ENCODE data around the gene TNNC1.
A peak's percentile ranks its signal among the peaks of the same experiment; 100 is the strongest.

GRCh38 chr3:52471371-52472238 lies 17.8 kb upstream of the TNNC1 start:
- peak; percentile 49 for TF ChIP-seq CTCF (IDR thresholded peaks at IDR 0.05; ENCODE audit: insufficient read depth, low read depth, low read length)
- no peak for TF ChIP-seq EZH2 (IDR thresholded peaks at IDR 0.05; ENCODE audit: insufficient read depth, low read length)

Measured in astrocyte (in vitro differentiated cells and primary cell).